ES-I3 (cell line): ENCODE data around the gene HECW1.

Experiments
- H3K36me3 ChIP-seq: 2 replicates; pipeline ENCODE4 v1.6.1; 2013; ENCODE audit warnings: mild to moderate bottlenecking, low read length, control low read depth, moderate library complexity; ENCODE audit not compliant: insufficient read depth
- H3K4me1 ChIP-seq: 2 replicates; pipeline ENCODE4 v1.6.1; 2013; ENCODE audit warnings: mild to moderate bottlenecking, control low read depth, low read length; ENCODE audit not compliant: insufficient read depth
- H3K9ac ChIP-seq: 2 replicates; pipeline ENCODE4 v1.6.1; 2013; ENCODE audit warnings: low read depth, mild to moderate bottlenecking, low read length, moderate library complexity
- H3K9me3 ChIP-seq: 2 replicates; pipeline ENCODE4 v1.6.1; 2013; ENCODE audit warnings: mild to moderate bottlenecking, low read length, moderate library complexity; ENCODE audit not compliant: control insufficient read depth, insufficient read depth

The HECW1 gene

DNA sequence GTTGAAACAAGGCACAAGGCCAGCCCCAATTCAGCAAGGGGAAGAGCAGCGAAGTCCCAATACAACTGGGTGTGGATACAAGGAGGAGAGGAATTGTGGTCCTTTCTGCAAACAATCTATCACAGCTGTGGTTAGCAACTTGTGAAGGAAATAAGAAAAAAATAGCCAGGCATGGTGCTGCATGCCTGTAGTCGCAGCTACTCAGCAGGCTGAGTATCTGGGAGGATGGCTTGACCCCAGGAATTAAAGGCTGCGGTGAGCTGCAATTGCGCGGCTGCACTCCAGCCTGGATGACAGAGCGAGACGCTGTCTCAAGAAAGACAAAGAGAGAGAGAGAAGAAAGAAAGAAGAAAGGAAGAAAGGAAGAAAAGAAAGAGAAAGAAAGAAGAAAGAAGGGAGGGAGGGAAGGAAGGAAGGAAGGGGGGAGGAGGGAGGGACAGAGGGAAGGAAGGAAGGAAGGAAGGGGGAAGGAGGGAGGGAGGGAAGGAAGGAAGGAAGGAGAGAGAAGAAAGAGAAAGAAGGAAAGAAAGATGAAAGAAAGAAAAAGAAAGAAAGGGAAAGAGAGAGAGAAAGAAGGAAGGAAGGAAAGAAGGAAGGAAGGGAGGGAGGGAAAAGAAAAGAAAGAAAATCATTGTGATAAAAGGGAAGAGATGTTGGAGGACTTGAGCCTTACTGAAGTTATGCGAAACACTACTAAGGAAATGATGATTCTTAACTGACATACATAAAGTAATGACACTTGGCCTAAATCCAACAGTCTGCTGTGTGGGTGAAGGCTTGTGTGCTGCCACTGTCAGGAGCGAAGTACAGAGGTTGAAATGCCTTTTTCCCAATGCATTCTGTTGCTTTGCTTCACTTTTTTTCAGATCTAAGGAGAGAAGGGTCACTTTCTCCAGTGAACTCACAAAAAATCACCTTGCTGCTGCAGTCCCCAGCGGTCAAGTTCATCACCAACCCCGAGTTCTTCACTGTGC lies 353.4 kb downstream of the HECW1 start:
- no peak overlapping the region for H3K9ac ChIP-seq

GRCh38 chr7:43467406-43467805 lies 355.0 kb downstream of the HECW1 start:
- H3K4me1 ChIP-seq = peaks cover 23% of the 10 kb centered on the region
- H3K36me3 ChIP-seq = no peaks in the 10 kb centered on the region
- H3K9me3 ChIP-seq = no peaks in the 10 kb centered on the region
- no peak overlapping the region for H3K9ac ChIP-seq

More for the DNA sequence above, 353.4 kb downstream of the HECW1 start:
- Histone ChIP-seq H3K36me3 (no peaks in the 10 kb centered on the region), H3K4me1 (peaks cover 23% of the 10 kb centered on the region), H3K9me3 (no peaks in the 10 kb centered on the region)

- no peak overlapping the region for H3K9ac ChIP-seq
- H3K36me3 ChIP-seq = no peaks in the 10 kb centered on the region
- H3K4me1 ChIP-seq = peaks cover 21% of the 10 kb centered on the region
- no peaks in the 10 kb centered on the region for H3K9me3 ChIP-seq
Measured at GRCh38 chr7:43467846-43468245, 355.4 kb downstream of the HECW1 start.

DNA sequence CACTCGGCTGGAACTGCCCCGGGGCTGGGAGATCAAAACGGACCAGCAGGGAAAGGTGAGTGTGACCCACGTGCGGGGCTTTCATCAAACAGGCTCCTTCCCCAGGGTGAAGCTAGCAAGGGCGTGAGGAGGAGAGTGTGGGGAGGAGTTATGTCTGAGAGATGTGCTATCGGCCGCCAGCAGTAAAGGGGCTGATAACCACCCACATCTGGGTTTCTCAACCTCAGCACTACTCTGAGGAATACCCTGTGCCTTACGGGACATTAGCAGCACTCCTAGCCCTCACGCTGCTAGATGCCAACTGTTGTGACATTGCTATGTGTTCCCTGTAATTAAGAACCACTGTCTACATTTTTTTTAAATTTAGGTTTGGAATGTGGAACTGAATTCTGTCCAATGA lies 356.6 kb downstream of the HECW1 start:
- no peak overlapping the region for H3K9ac ChIP-seq
- H3K9me3 ChIP-seq = no peaks in the 10 kb centered on the region
- H3K36me3 ChIP-seq = no peaks in the 10 kb centered on the region

GRCh38 chr7:43470110-43470509 lies 357.7 kb downstream of the HECW1 start:
- Histone ChIP-seq H3K9ac (no peak overlapping the region), H3K4me1 (peaks cover 5% of the 10 kb centered on the region; the same call in 1 of the 2 replicates), H3K36me3 (no peaks in the 10 kb centered on the region), H3K9me3 (no peaks in the 10 kb centered on the region)

More for the DNA sequence above, 356.6 kb downstream of the HECW1 start:
- H3K4me1 ChIP-seq = peaks cover 10% of the 10 kb centered on the region; the same call in 1 of the 2 replicates

DNA sequence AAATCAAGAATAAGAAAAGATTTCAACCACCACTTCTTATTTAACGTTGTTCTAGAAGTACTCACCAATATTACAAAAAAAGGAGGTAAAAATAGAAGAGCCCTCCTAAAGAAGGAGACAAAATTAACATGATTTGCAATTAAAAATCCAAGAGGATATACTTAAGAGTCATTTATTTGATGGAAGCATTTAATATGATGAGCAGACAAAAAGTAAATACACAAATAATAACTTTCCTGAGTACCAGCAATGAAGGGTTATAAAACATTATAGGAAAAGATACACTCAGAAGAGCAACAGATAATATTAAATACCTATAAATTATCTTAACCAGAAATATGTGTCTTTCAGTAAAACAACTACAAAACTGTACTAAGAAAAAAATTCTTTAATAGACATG lies 363.5 kb downstream of the HECW1 start:
- Histone ChIP-seq H3K9ac (no peak overlapping the region), H3K9me3 (no peaks in the 10 kb centered on the region), H3K36me3 (no peaks in the 10 kb centered on the region), H3K4me1 (no peaks in the 10 kb centered on the region)

- no peaks in the 10 kb centered on the region for H3K4me1 ChIP-seq
- no peak overlapping the region for H3K9ac ChIP-seq
- H3K9me3 ChIP-seq = no peaks in the 10 kb centered on the region
- H3K36me3 ChIP-seq = no peaks in the 10 kb centered on the region
Measured at GRCh38 chr7:43476896-43477295, 364.4 kb downstream of the HECW1 start.

DNA sequence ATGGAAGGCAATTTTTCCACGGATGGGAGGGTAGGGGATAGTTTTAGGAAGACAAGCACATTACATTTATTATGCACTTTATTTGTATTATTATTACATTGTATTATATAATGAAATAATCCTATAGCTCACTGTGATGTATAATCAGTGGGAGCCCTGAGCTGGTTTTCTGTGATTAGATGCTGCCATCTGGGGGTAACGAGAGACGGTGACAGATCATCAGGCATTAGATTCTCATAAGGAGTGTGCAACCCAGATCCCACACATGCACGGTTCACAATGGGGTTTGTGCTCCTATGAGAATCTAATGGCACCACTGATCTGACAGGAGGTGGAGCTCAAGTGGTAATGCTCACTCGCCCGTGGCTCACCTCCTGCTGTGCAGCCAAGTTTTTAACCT lies 366.6 kb downstream of the HECW1 start:
- no peaks in the 10 kb centered on the region for H3K36me3 ChIP-seq
- no peaks in the 10 kb centered on the region for H3K4me1 ChIP-seq
- no peak overlapping the region for H3K9ac ChIP-seq
- no peaks in the 10 kb centered on the region for H3K9me3 ChIP-seq

DNA sequence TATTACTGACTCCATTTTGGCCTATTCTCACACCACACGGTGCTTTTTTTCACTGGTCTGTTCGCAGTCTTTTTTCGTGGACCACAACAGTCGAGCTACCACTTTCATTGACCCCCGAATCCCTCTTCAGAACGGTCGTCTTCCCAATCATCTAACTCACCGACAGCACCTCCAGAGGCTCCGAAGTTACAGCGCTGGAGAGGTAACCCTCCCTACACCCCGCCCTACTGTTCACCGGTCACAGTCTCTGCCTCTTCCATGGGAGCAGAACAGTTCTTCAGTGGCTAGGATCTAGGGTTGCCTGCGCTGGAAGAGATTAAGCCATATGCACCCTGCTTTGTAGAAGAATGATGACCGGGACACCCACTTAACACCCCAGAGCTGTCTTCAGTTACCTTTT lies 367.1 kb downstream of the HECW1 start:
- Histone ChIP-seq H3K9me3 (no peaks in the 10 kb centered on the region), H3K9ac (no peak overlapping the region), H3K4me1 (no peaks in the 10 kb centered on the region), H3K36me3 (no peaks in the 10 kb centered on the region)

DNA sequence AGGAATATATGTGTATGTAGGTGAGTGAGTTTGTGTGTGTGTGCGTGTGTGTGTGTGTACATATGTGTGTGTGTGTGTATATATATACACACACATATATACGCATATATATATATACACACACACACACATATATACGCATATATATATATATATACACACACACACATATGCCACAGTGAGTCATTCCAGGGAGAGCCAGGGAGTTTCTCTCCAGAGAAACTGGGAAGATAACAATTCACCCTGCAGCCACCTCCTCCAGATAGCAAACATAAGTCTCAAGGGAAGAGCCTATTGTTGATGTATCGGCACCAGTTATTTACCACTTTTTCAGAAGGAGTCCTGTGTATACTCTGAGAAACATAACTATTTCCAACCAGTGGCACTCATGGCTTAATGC lies 368.1 kb downstream of the HECW1 start:
- no peaks in the 10 kb centered on the region for H3K9me3 ChIP-seq
- no peak overlapping the region for H3K9ac ChIP-seq
- no peaks in the 10 kb centered on the region for H3K36me3 ChIP-seq
- H3K4me1 ChIP-seq = no peaks in the 10 kb centered on the region

DNA sequence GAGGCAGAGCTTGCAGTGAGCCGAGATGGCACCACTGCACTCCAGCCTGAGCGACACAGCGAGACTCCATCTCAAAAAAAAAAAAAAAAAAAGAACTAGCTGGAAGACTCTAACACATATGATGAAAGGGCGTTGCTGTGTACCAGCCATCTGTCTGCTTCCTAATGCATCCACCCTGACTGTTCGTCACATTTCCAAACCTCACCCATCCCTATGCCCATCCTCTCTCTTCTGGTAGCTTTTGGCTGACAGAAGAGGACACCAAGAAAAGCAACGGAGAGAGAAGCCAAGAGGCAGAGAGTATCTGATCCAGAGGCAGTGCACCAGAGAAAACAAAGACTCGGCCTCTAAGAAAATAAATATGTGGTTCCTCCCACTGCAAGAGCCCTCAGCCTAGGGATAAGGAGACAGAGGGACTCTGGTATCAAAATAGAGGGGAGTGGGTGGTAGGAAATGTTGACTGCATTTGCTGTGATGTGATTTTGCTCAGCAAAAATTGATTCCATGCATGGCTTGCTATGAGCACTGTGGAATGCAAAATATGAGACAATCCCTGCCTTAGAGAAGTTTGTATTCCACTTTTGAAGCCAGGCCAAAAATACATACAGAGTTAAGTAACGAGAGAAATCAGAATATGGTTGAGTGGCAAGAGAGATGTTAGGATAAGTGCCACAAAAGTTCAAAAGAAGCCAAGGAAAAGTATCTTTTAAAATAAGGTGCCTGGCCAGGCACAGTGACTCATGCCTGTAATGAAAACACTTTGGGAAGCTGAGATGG lies 369.6 kb downstream of the HECW1 start:
- H3K4me1 ChIP-seq = no peaks in the 10 kb centered on the region
- H3K36me3 ChIP-seq = no peaks in the 10 kb centered on the region
- no peak overlapping the region for H3K9ac ChIP-seq
- no peaks in the 10 kb centered on the region for H3K9me3 ChIP-seq

- Histone ChIP-seq H3K4me1 (no peaks in the 10 kb centered on the region), H3K9ac (no peak overlapping the region), H3K9me3 (no peaks in the 10 kb centered on the region), H3K36me3 (no peaks in the 10 kb centered on the region)
Measured at GRCh38 chr7:43482679-43483252, 370.3 kb downstream of the HECW1 start.

DNA sequence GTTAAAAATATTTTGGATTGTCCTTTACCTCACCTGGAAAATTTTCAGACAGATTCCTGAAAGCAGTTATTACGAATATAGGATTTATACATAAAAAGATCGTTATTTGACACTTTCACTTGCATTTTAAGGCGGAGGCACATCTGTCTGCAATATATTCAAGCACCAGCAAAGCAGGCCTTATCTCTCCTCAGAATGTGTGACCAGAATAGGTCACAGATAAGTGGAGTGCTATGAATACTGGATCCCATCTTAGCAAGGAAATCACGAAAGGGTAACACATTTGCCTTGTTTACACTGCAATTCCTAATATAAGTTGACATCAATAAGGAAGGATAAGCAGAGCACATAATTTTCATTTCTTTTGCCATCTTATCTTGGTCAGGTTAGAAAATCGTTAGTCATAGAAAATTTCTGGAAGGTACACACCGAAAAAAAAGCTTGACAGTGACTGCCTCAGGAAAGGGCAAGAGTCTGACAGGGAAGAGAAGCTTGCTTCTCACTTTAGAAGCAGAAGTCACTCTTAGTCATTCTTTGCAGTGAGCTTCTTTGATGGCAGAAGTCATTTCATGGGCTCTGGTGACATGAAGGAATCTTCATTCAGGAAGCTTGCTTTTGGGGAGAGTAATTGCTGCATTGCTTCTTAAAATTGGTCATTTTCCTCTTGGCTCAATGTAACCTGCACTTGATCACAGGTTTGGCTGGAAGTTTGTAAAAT lies 372.4 kb downstream of the HECW1 start:
- H3K36me3 ChIP-seq = no peaks in the 10 kb centered on the region
- no peaks in the 10 kb centered on the region for H3K9me3 ChIP-seq
- H3K4me1 ChIP-seq = no peaks in the 10 kb centered on the region
- H3K9ac ChIP-seq = no peak overlapping the region

DNA sequence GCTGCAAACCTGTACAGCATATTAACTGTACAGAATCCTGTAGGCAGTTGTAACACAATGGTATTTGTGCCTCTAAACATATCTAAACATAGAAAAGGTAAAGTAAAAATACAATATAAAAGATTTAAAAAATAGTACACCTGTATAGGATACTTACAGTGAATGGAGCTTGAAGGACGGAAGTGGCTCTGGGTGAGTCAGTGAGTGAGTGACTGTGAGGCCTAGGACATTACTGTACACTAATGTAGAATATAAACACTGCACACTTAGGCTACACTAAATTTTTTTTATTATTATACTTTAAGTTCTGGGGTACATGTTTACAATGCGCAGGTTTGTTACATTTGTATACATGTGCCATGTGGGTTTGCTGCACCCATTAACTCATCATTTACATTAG lies 373.1 kb downstream of the HECW1 start:
- Histone ChIP-seq H3K9ac (no peak overlapping the region), H3K36me3 (no peaks in the 10 kb centered on the region), H3K4me1 (no peaks in the 10 kb centered on the region), H3K9me3 (no peaks in the 10 kb centered on the region)
